Neural cell (in vitro differentiated cells): ENCODE data around the gene IL10.

Source experiments
- CTCF ChIP-seq: fragments of 450-650 bp; IDR thresholded peaks from 2 replicates; pipeline ENCODE4 v1.5.1; 2014; ENCODE audit warnings: antibody characterized with exemption, mild to moderate bottlenecking, moderate library complexity; ENCODE audit not compliant: poor library complexity, severe bottlenecking
- EZH2 ChIP-seq: fragments of 200-600, 300-800 bp; shearing (Covaris generic), sonication (generic); IDR thresholded peaks from 2 replicates; pipeline ENCODE4 v1.6.1; 2014; ENCODE audit warnings: antibody characterized with exemption, low read length, borderline replicate concordance, mild to moderate bottlenecking; ENCODE audit not compliant: insufficient read depth, poor library complexity, severe bottlenecking
- POLR2AphosphoS5 ChIP-seq: IDR thresholded peaks from 2 replicates; pipeline ENCODE4 v1.6.1; 2012

- no peak for TF ChIP-seq CTCF
- TF ChIP-seq EZH2 = no peak
- no peak for TF ChIP-seq POLR2AphosphoS5
Observed at GRCh38 chr1:206799311-206799710, 27.0 kb upstream of the IL10 start.
